ENCODE measurements around the gene ELK1. TPM values are rescaled to one million over a fixed set of nuclear protein-coding genes. Genes with fewer than 3 reads are reported as not detected.

The ELK1 gene
- total RNA-seq (2022; extraction: Qiagen RNA extraction; ENCODE audit: low read depth): 34.1 to 38.7 TPM (median 37.6 TPM) in 5 replicates

GRCh38 chrX:47650164-47651042 lies at the start of gene ELK1:
Gene ELK1, minus strand, starts transcription at chrX:47650563. Its CDS starts 9,122 bp downstream, at chrX:47641441.

GRCh38 chrX:47658684-47659420 lies 8.5 kb upstream of the ELK1 start, which contains the start of gene UXT:
Gene UXT, minus strand, starts transcription at chrX:47659180. Its CDS starts 253 bp downstream, at chrX:47658927.

DNA sequence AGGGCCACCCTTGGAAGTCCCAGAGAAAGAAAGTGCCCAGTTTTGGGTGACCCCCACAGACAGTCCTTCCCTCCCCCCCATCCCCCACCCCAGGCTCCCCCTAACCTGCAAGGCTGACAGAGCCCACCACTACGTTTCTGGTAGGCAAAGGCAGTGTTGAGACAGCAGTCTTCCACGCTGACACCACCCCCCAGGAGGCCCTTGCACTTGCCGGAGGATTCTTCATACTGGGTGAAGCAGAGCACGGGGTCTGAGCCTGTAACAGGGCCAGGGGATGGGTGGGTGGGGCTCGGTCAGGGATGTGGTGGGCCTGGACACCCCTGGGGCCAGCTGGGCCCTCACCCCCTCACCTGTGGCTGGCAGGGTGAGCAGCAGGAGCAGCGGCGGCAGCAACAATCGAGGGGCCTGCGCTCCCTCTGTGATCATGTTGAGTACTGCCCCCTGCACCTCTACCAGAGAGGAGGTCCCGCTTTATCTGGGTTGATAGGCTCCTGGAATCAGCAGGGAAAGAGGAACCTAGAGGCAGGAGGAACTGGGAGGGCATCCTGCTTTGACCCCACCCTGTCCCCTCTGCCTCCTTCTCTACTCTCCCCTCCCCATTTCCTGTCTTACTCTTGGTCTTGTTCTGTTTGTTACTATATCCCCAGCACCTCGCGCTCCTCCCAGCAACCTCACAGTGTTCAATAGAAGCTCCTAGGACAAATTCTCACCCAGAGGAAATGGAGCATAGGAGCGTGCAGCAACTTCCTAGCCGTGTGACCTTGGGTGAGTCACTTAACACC lies 20.8 kb downstream of the ELK1 start, which contains the start of gene CFP:
TSS of gene CFP (minus strand) at position 512 of the 782 bp plus-strand sequence. CDS start at position 426, 86 bp downstream.

DNA sequence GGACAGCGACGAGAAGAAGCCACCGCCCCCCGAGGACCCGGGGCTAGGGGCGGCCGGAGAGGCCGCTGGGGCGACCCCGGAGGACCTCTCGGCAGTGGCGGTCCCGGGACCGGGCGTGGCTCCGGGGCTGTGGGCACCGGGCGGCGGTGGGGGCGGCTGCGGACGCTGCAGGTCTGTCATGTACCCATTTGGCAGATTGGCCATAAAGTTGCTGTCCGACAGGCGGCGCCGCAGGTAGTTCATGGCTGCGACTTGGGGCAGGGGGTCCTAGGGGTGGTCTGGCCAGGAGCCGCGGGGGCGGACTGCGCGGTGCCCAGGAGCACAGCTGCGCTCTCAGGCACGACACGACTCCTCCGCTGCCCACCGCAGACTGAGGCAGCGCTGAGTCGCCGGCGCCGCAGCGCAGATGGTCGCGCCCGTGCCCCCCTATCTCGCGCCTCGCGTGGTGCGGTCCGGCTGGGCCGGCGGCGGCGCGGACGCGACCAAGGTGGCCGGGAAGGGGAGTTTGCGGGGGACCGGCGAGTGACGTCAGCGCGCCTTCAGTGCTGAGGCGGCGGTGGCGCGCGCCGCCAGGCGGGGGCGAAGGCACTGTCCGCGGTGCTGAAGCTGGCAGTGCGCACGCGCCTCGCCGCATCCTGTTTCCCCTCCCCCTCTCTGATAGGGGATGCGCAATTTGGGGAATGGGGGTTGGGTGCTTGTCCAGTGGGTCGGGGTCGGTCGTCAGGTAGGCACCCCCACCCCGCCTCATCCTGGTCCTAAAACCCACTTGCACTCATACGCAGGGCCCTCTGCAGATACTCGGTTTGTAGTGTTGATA lies 30.7 kb downstream of the ELK1 start, which contains the start of gene SYN1:
TSS of gene SYN1 (minus strand) at position 372 of the 817 bp plus-strand sequence. CDS start at position 243, 129 bp downstream.

Other genes with a start within 250 kb of the ELK1 start
- 3.8 to 4.8 TPM (median 4.5 TPM) in 5 replicates for gene ZNF41, start 167.3 kb downstream of the ELK1 start, total RNA-seq (2022; extraction: Qiagen RNA extraction; ENCODE audit: low read depth)
- gene ARAF, start 89.4 kb downstream of the ELK1 start, total RNA-seq (2022; extraction: Qiagen RNA extraction; ENCODE audit: low read depth): 52.8 to 63.9 TPM (median 55.5 TPM) in 5 replicates
- gene TIMP1, start 68.1 kb downstream of the ELK1 start, total RNA-seq (2022; extraction: Qiagen RNA extraction; ENCODE audit: low read depth): 257 to 282 TPM (median 265 TPM) in 5 replicates
- 0.17 to 0.66 TPM (median 0.31 TPM) in 5 replicates for gene SYN1, start 30.7 kb downstream of the ELK1 start, total RNA-seq (2022; extraction: Qiagen RNA extraction; ENCODE audit: low read depth)
- 0.25 to 0.65 TPM (median 0.53 TPM) in 5 replicates for gene CFP, start 20.6 kb downstream of the ELK1 start, total RNA-seq (2022; extraction: Qiagen RNA extraction; ENCODE audit: low read depth)
- 170 to 182 TPM (median 174 TPM) in 5 replicates for gene UXT, start 8.6 kb upstream of the ELK1 start, total RNA-seq (2022; extraction: Qiagen RNA extraction; ENCODE audit: low read depth)
- 3.4 to 7.7 TPM (median 5.6 TPM) in 5 replicates for gene ZNF81, start 186.3 kb upstream of the ELK1 start, total RNA-seq (2022; extraction: Qiagen RNA extraction; ENCODE audit: low read depth)

Data from A549 treated with DMSO at 1 μM for 4 hours (cell line).